Trophoblast cell (in vitro differentiated cells and primary cell): ENCODE results near the gene WNK4.

ENCODE experiments used
- DNase-seq, 2 donors: peaks; one replicate each; pipeline ENCODE4 v3.0.0-alpha.2; 2016
- H2AFZ ChIP-seq: 2 replicates; pipeline ENCODE4 v1.6.1; 2013; ENCODE audit warnings: low read length, moderate library complexity, mild to moderate bottlenecking; ENCODE audit not compliant: insufficient read depth, poor library complexity
- H2AK5ac ChIP-seq: 2 replicates; pipeline ENCODE4 v1.6.1; 2013; ENCODE audit warnings: mild to moderate bottlenecking, low read length
- H2BK120ac ChIP-seq: 2 replicates; pipeline ENCODE4 v1.6.1; 2013; ENCODE audit warnings: low read length, mild to moderate bottlenecking, moderate library complexity; ENCODE audit not compliant: insufficient read depth, poor library complexity
- H2BK12ac ChIP-seq: 2 replicates; pipeline ENCODE4 v1.6.1; 2013; ENCODE audit warnings: mild to moderate bottlenecking, low read length, moderate library complexity
- H2BK5ac ChIP-seq: 2 replicates; pipeline ENCODE4 v1.6.1; 2013; ENCODE audit warnings: low read length, low read depth, moderate library complexity, mild to moderate bottlenecking; ENCODE audit not compliant: poor library complexity
- H3K14ac ChIP-seq: 2 replicates; pipeline ENCODE4 v1.6.1; 2013; ENCODE audit warnings: mild to moderate bottlenecking, low read length
- H3K18ac ChIP-seq: 2 replicates; pipeline ENCODE4 v1.6.1; 2013; ENCODE audit warnings: mild to moderate bottlenecking, low read length
- H3K23ac ChIP-seq: 2 replicates; pipeline ENCODE4 v1.6.1; 2013; ENCODE audit warnings: low read length
- H3K27ac ChIP-seq: 2 replicates; pipeline ENCODE4 v1.5.1; 2013; ENCODE audit warnings: low read depth, mild to moderate bottlenecking, inconsistent platforms, low read length, moderate library complexity
- H3K27me3 ChIP-seq: 2 replicates; pipeline ENCODE4 v1.6.1; 2013; ENCODE audit warnings: inconsistent platforms, mild to moderate bottlenecking, low read length, moderate library complexity; ENCODE audit not compliant: insufficient read depth
- H3K36me3 ChIP-seq, 2 experiments: 1 replicate in 1 of 2; 2 replicates in 1 of 2; pipeline ENCODE4 v1.6.1; 2013; ENCODE audit warnings: low read length in 2 of 2, mild to moderate bottlenecking in 2 of 2, moderate library complexity in 1 of 2; ENCODE audit not compliant: insufficient read depth in 2 of 2, control insufficient read depth in 1 of 2
- H3K4ac ChIP-seq: 2 replicates; pipeline ENCODE4 v1.6.1; 2013; ENCODE audit warnings: low read depth, mild to moderate bottlenecking, low read length, moderate library complexity
- H3K4me1 ChIP-seq, 2 experiments: 1 replicate in 1 of 2; 2 replicates in 1 of 2; pipeline ENCODE4 v1.6.1; 2013; ENCODE audit warnings: low read length in 2 of 2, mild to moderate bottlenecking in 2 of 2, moderate library complexity in 1 of 2; ENCODE audit not compliant: insufficient read depth in 2 of 2, control insufficient read depth in 1 of 2
- H3K4me2 ChIP-seq: 2 replicates; pipeline ENCODE4 v1.6.1; 2013; ENCODE audit warnings: inconsistent platforms, mild to moderate bottlenecking, low read length, moderate library complexity
- H3K4me3 ChIP-seq: 2 replicates; pipeline ENCODE4 v1.5.1; 2013; ENCODE audit warnings: mild to moderate bottlenecking, low read depth, low read length, inconsistent platforms
- H3K79me1 ChIP-seq: one replicate; pipeline ENCODE4 v1.6.1; 2013; ENCODE audit warnings: low read length
- H3K79me2 ChIP-seq: 2 replicates; pipeline ENCODE4 v1.6.1; 2013; ENCODE audit warnings: low read length, mild to moderate bottlenecking; ENCODE audit not compliant: control insufficient read depth, insufficient read depth, poor library complexity
- H3K9ac ChIP-seq: 2 replicates; pipeline ENCODE4 v1.6.1; 2013; ENCODE audit warnings: mild to moderate bottlenecking, low read length
- H3K9me3 ChIP-seq: 2 replicates; pipeline ENCODE4 v1.6.1; 2013; ENCODE audit warnings: low read depth, mild to moderate bottlenecking, control low read depth, inconsistent platforms, low read length; ENCODE audit not compliant: insufficient read depth
- H4K12ac ChIP-seq: 2 replicates; pipeline ENCODE4 v1.6.1; 2013; ENCODE audit warnings: low read depth, mild to moderate bottlenecking, low read length, moderate library complexity
- H4K8ac ChIP-seq: 2 replicates; pipeline ENCODE4 v1.6.1; 2013; ENCODE audit warnings: low read depth, mild to moderate bottlenecking, low read length, moderate library complexity
- H4K91ac ChIP-seq: one replicate; pipeline ENCODE4 v1.6.1; 2013; ENCODE audit warnings: low read depth, mild to moderate bottlenecking, low read length, moderate library complexity
- WGBS: extraction: QIAGEN DNeasy Blood & Tissue Kit; methylation state at CpG from one replicate; pipeline ENCODE4 v1.1.7; 2013; ENCODE audit warnings: missing lambda C conversion rate; ENCODE audit not compliant: insufficient read length, insufficient coverage; ENCODE audit errors: extremely low coverage; 5-methylcytosine and 5-hydroxymethylcytosine counted together

The WNK4 gene

GRCh38 chr17:42780851-42781638 is 635 bp downstream of the WNK4 start:
- Histone ChIP-seq H2AFZ (peak overlapping the region; percentile 67), H2BK120ac (no peak overlapping the region), H3K9me3 (no peaks in the 10 kb centered on the region), H4K12ac (peak overlapping the region; percentile 24), H3K4me3 (peak overlapping the region; percentile 60), H4K8ac (peak overlapping the region; percentile 59), H3K14ac (peak overlapping the region; percentile 30), H3K27me3 (peaks cover 9% of the 10 kb centered on the region), H4K91ac (no peak overlapping the region), H3K18ac (peak overlapping the region; percentile 47), H2AK5ac (no peak overlapping the region), H2BK12ac (no peak overlapping the region), H3K4ac (no peak overlapping the region), H3K79me2 (peaks cover 4% of the 10 kb centered on the region), H3K9ac (no peak overlapping the region), H3K23ac (no peak overlapping the region), H3K27ac (no peak overlapping the region), H3K4me1 (peaks cover 24 to 29% of the 10 kb centered on the region in 2 experiments), H3K36me3 (peaks cover 18% of the 10 kb centered on the region in 2 experiments), H3K79me1 (peaks cover 4% of the 10 kb centered on the region), H3K4me2 (peak overlapping the region; percentile 61), H2BK5ac (no peak overlapping the region)
- no peak for DNase-seq
- no CpG with 5 or more reads among the region's 39 CpGs for WGBS

- Histone ChIP-seq H4K12ac (no peak overlapping the region), H3K36me3 (peaks cover 16 to 18% of the 10 kb centered on the region in 2 experiments), H2BK120ac (no peak overlapping the region), H3K27ac (no peak overlapping the region), H3K79me2 (peaks cover 4% of the 10 kb centered on the region), H2BK12ac (no peak overlapping the region), H3K9ac (no peak overlapping the region), H3K79me1 (peaks cover 4% of the 10 kb centered on the region), H3K4me1 (peaks cover 24 to 29% of the 10 kb centered on the region in 2 experiments), H3K14ac (no peak overlapping the region), H3K23ac (no peak overlapping the region), H3K4me2 (no peak overlapping the region), H3K9me3 (no peaks in the 10 kb centered on the region), H3K27me3 (peaks cover 9% of the 10 kb centered on the region), H3K18ac (no peak overlapping the region), H2BK5ac (no peak overlapping the region), H3K4ac (no peak overlapping the region), H4K8ac (no peak overlapping the region), H2AFZ (no peak overlapping the region), H3K4me3 (no peak overlapping the region), H2AK5ac (no peak overlapping the region), H4K91ac (no peak overlapping the region)
- no CpG with 5 or more reads among the region's 10 CpGs for WGBS
- no peak for DNase-seq
These were observed 1.3 kb downstream of the WNK4 start for GRCh38 chr17:42781639-42782165.

DNA sequence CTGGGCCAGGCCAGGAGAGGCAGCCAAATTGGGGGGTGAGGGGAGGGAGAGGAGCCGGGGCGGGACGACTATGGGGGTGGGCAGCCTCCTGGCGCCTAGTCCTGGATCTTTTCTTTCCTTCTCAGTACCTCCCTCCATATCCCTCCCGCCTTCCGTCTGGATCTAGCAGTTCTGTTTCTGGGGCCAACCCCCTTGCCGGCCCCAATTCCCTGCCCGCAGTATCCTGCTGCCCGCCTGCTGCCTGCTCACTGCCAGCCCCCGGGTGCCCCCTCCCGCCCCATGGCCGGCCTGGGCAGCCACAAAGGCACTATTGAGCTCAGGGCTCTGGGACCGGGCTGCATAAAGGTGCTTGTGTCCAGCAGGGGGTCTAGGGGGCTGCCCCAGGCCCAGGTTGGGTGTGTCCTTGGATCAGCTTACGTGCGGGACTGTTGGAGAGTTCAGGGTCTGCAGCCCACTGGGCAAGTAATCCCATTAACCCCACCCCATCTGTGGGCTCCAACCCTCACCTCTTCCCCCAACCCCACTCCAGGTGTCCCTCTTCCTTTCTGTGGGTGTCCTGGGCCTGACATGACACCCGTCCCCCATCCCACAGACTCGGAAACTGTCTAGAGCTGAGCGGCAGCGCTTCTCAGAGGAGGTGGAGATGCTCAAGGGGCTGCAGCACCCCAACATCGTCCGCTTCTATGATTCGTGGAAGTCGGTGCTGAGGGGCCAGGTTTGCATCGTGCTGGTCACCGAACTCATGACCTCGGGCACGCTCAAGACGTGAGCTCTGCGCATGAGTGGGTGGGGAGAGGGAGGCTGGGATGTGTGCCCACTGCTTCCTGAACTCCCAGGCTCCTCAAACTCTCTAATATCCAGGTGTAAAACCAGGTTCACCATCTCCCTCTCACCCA is 2.0 kb downstream of the WNK4 start:
- WGBS, result no CpG with 5 or more reads among the region's 29 CpGs
- DNase-seq, result no peak
- H3K4me1 ChIP-seq, result peaks cover 24 to 29% of the 10 kb centered on the region in 2 experiments

DNA sequence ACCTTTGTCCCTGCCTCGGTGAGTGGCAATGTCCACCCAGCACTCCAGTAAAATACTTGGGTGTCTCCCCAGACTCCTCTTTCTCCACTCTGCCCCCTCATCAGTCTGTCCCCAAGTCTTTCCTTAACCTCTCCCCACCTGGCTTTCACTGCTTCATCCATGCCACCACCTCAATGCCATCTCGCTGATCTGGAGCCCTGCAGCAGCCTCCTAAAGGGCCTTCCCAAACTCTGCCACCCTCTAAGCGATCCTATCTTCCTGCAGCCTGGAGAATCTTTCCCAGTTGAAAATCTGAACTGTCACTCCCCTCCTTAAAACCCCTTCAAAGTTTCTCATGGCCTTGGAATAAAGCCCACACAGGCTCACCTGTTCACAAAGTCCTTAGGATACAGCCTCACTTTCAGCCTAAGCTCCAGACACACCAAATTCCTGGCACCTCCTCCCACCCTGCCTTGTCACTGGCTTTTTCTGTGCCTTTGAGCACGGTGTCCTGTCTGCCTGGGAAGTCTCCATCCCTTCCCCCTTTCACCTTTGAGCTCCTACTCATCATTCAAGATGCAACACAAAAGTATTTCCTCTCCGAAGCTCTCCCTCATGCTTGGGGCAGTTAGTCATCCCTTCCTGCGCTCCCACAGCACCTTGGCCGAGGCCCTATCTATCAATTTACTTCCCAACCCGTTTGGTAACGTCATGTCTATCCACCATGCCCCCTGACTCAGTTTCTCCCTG is 2.8 kb downstream of the WNK4 start:
- Histone ChIP-seq H2AFZ (no peak overlapping the region), H3K14ac (no peak overlapping the region), H4K12ac (no peak overlapping the region), H3K27me3 (peaks cover 9% of the 10 kb centered on the region), H3K79me1 (peaks cover 4% of the 10 kb centered on the region), H3K9me3 (no peaks in the 10 kb centered on the region), H3K4me3 (no peak overlapping the region), H3K4ac (no peak overlapping the region), H3K27ac (no peak overlapping the region), H2AK5ac (no peak overlapping the region), H3K4me1 (peaks cover 24 to 29% of the 10 kb centered on the region in 2 experiments), H3K79me2 (peaks cover 4% of the 10 kb centered on the region), H3K18ac (no peak overlapping the region), H3K36me3 (peaks cover 11 to 12% of the 10 kb centered on the region in 2 experiments), H3K23ac (no peak overlapping the region), H2BK5ac (no peak overlapping the region), H4K8ac (no peak overlapping the region), H3K9ac (no peak overlapping the region), H2BK120ac (no peak overlapping the region), H3K4me2 (peak overlapping the region; percentile 28), H4K91ac (peak overlapping the region; percentile 20), H2BK12ac (no peak overlapping the region)
- WGBS, result no CpG with 5 or more reads among the region's 9 CpGs
- DNase-seq, result peak; percentile 74 to 82

More for the DNA sequence above, 2.0 kb downstream of the WNK4 start:
- H3K4ac ChIP-seq, result no peak overlapping the region
- no peak overlapping the region for H2BK5ac ChIP-seq
- no peak overlapping the region for H3K27ac ChIP-seq
- no peak overlapping the region for H3K4me2 ChIP-seq
- H3K79me1 ChIP-seq, result peaks cover 4% of the 10 kb centered on the region
- H3K18ac ChIP-seq, result no peak overlapping the region
- H3K27me3 ChIP-seq, result peaks cover 9% of the 10 kb centered on the region
- H3K9ac ChIP-seq, result no peak overlapping the region
- no peak overlapping the region for H2BK120ac ChIP-seq
- peaks cover 4% of the 10 kb centered on the region for H3K79me2 ChIP-seq
- no peak overlapping the region for H4K12ac ChIP-seq
- H3K9me3 ChIP-seq, result no peaks in the 10 kb centered on the region
- H3K23ac ChIP-seq, result no peak overlapping the region
- H3K36me3 ChIP-seq, result peaks cover 16 to 18% of the 10 kb centered on the region in 2 experiments
- H3K4me3 ChIP-seq, result no peak overlapping the region
- H4K8ac ChIP-seq, result no peak overlapping the region
- no peak overlapping the region for H2BK12ac ChIP-seq
- no peak overlapping the region for H4K91ac ChIP-seq
- H2AFZ ChIP-seq, result no peak overlapping the region
- H3K14ac ChIP-seq, result no peak overlapping the region
- peak overlapping the region; percentile 1 for H2AK5ac ChIP-seq
